OCI-LY3 (cell line): Measurements from ENCODE around the gene FAM50A.

Experiments used
- H2AFZ ChIP-seq: fragments of 200-600, 300-600 bp; shearing (Covaris generic); 2 replicates; pipeline ENCODE4 v1.6.0; 2014; ENCODE audit warnings: antibody characterized with exemption, low read depth, low read length
- H3K27ac ChIP-seq: fragments of 200-600, 300-600 bp; sonication (generic); 2 replicates; pipeline ENCODE4 v1.5.1; 2014; ENCODE audit warnings: mild to moderate bottlenecking, low read length, moderate library complexity, mixed read lengths
- H3K27me3 ChIP-seq: fragments of 200-600, 300-600 bp; sonication (generic); 2 replicates; pipeline ENCODE4 v1.6.1; 2014; ENCODE audit warnings: low read depth, low read length, mixed read lengths
- H3K36me3 ChIP-seq: fragments of 200-600, 300-600 bp; sonication (generic); replicated peaks from 2 replicates; pipeline ENCODE3; 2014; ENCODE audit warnings: low read depth, low read length, mixed read lengths
- H3K4me1 ChIP-seq: fragments of 300-600, 200-600 bp; sonication (generic); 2 replicates; pipeline ENCODE4 v1.6.1; 2014; ENCODE audit warnings: low read length, mixed read lengths
- H3K4me2 ChIP-seq: fragments of 200-600, 300-600 bp; sonication (generic); 2 replicates; pipeline ENCODE4 v1.6.1; 2014; ENCODE audit warnings: low read length, mixed read lengths
- H3K4me3 ChIP-seq: fragments of 300-600, 200-600 bp; sonication (generic); 2 replicates; pipeline ENCODE4 v1.5.1; 2014; ENCODE audit warnings: antibody characterized with exemption, mild to moderate bottlenecking, low read length, moderate library complexity
- H3K79me2 ChIP-seq: fragments of 300-600, 200-600 bp; shearing (Covaris generic); 2 replicates; pipeline ENCODE4 v1.6.1; 2014; ENCODE audit warnings: mild to moderate bottlenecking, low read length, mixed read lengths
- H3K9ac ChIP-seq: fragments of 300-600, 200-600 bp; shearing (Covaris generic); 2 replicates; pipeline ENCODE4 v1.6.0; 2014; ENCODE audit warnings: mild to moderate bottlenecking, low read length, moderate library complexity
- H3K9me3 ChIP-seq: fragments of 200-600, 300-600 bp; shearing (Covaris generic); 2 replicates; pipeline ENCODE4 v1.6.1; 2014; ENCODE audit warnings: low read length, mixed read lengths; ENCODE audit not compliant: insufficient read depth
- H4K20me1 ChIP-seq: fragments of 200-600, 300-600 bp; sonication (generic); 2 replicates; pipeline ENCODE4 v1.6.1; 2016; ENCODE audit warnings: low read length, mixed read lengths; ENCODE audit not compliant: insufficient read depth
- EZH2phosphoT487 ChIP-seq: fragments of 200-600 bp; shearing (Covaris generic); IDR thresholded peaks from 2 replicates; pipeline ENCODE4 v1.6.1; 2018; ENCODE audit warnings: antibody characterized with exemption, mixed run types, low read depth
- TF ChIP-seq, protein P1 (sequence below): fragments of 200-600, 300-600 bp; sonication (generic); IDR thresholded peaks from 2 replicates; pipeline ENCODE4 v1.5.1; 2014; ENCODE audit warnings: antibody characterized with exemption, low read length, low read depth

FAM50A gene

DNA sequence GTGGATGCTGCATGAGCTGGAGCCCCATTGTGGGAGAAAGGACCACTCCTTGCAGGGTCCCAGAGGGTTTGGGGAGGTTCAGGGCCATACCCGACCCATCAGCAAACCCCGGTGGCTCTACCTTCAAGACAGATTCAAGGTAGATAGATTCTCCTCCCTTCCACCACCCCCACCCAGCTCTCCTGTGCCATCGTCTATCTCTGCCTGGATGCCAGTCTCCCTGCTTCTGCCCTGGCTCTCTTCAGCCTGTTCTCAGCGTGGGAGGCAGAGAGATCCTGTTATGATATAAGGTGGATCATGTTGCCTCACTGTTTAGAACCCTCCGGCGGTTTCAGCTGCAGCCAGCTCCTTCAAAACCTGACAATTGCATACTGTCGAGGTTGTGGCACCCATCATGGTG is 29.7 kb downstream of the FAM50A start:
- Histone ChIP-seq H3K27me3 (no peaks in the 10 kb centered on the region), H3K36me3 (peaks cover 3% of the 10 kb centered on the region), H2AFZ (no peak overlapping the region), H3K4me3 (no peak overlapping the region), H3K27ac (no peak overlapping the region), H3K4me2 (no peak overlapping the region), H3K9me3 (no peaks in the 10 kb centered on the region), H4K20me1 (no peaks in the 10 kb centered on the region), H3K4me1 (peaks cover 3% of the 10 kb centered on the region; the same call in 1 of the 2 replicates), H3K79me2 (0 out of 2 replicates have a peak, but pooled peaks cover 2% of the 10 kb centered on the region), H3K9ac (no peak overlapping the region)
- TF ChIP-seq, protein P1, sequence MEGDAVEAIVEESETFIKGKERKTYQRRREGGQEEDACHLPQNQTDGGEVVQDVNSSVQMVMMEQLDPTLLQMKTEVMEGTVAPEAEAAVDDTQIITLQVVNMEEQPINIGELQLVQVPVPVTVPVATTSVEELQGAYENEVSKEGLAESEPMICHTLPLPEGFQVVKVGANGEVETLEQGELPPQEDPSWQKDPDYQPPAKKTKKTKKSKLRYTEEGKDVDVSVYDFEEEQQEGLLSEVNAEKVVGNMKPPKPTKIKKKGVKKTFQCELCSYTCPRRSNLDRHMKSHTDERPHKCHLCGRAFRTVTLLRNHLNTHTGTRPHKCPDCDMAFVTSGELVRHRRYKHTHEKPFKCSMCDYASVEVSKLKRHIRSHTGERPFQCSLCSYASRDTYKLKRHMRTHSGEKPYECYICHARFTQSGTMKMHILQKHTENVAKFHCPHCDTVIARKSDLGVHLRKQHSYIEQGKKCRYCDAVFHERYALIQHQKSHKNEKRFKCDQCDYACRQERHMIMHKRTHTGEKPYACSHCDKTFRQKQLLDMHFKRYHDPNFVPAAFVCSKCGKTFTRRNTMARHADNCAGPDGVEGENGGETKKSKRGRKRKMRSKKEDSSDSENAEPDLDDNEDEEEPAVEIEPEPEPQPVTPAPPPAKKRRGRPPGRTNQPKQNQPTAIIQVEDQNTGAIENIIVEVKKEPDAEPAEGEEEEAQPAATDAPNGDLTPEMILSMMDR: no peak
- no peak for TF ChIP-seq EZH2phosphoT487

DNA sequence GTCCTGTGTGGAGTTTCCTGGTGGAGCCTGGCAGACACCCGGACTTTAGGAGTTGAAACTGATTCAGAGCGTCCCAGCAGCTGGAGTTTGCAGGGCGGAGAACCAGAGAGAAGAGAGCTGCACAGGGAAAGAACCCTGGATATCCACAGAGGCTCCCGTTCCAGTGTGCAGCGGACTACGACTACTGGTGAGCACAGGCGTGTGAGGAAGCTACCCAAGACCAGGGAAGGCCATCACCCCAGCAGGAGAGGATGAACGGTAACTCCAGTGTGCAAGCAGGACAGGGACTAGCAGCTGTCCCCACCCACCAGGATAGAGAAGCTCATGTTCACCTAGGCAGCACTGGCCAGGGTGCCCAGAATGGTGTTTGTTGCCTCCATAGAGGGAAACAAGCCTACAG is 32.9 kb downstream of the FAM50A start:
- Histone ChIP-seq H4K20me1 (no peaks in the 10 kb centered on the region), H3K4me2 (no peak overlapping the region), H3K79me2 (0 out of 2 replicates have a peak, but pooled peaks cover 2% of the 10 kb centered on the region), H3K4me3 (no peak overlapping the region), H2AFZ (no peak overlapping the region), H3K36me3 (peaks cover 3% of the 10 kb centered on the region), H3K27me3 (no peaks in the 10 kb centered on the region), H3K4me1 (peaks cover 18% of the 10 kb centered on the region), H3K27ac (no peak overlapping the region), H3K9me3 (no peaks in the 10 kb centered on the region), H3K9ac (no peak overlapping the region)
- TF ChIP-seq EZH2phosphoT487: no peak
- TF ChIP-seq, protein P1: no peak

DNA sequence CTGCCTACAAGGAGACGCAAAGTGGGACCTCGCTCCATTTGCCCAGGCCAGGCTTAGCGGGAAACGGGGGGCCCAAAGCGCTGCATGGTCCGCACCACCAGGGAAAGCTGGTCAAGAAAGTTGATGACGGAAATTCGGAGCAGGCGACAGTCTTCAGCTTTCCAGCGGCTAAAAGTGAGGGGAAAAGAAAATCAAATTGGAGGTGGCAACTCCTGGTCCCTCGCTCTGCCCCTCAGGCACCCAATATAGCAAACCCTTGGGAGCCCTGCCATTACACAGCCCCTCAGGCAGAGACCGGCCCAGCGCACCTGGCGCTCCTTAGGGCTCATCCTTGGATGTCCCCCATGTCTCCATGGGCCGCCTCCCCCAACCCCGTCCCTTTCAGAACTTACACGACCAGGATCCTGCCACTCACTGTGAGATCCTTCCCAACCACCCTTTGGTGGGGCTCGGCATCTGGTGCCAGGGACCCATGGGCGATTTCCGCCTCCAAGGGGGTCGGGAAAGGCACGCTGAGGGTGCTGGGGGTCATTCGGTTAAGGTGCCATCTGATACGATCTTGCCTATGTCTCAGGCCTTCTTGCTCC is 34.0 kb downstream of the FAM50A start:
- no peak overlapping the region for H2AFZ ChIP-seq
- peaks cover 24% of the 10 kb centered on the region for H3K4me1 ChIP-seq
- peaks cover 3% of the 10 kb centered on the region for H3K36me3 ChIP-seq
- no peaks in the 10 kb centered on the region for H4K20me1 ChIP-seq
- 0 out of 2 replicates have a peak, but pooled peaks cover 2% of the 10 kb centered on the region for H3K79me2 ChIP-seq
- H3K27me3 ChIP-seq: no peaks in the 10 kb centered on the region
- H3K4me3 ChIP-seq: peak overlapping the region; percentile 95
- TF ChIP-seq EZH2phosphoT487: no peak
- TF ChIP-seq, protein P1: no peak
- peak overlapping the region; percentile 99 for H3K4me2 ChIP-seq
- H3K9me3 ChIP-seq: no peaks in the 10 kb centered on the region
- no peak overlapping the region for H3K27ac ChIP-seq
- peak overlapping the region; percentile 83 for H3K9ac ChIP-seq

DNA sequence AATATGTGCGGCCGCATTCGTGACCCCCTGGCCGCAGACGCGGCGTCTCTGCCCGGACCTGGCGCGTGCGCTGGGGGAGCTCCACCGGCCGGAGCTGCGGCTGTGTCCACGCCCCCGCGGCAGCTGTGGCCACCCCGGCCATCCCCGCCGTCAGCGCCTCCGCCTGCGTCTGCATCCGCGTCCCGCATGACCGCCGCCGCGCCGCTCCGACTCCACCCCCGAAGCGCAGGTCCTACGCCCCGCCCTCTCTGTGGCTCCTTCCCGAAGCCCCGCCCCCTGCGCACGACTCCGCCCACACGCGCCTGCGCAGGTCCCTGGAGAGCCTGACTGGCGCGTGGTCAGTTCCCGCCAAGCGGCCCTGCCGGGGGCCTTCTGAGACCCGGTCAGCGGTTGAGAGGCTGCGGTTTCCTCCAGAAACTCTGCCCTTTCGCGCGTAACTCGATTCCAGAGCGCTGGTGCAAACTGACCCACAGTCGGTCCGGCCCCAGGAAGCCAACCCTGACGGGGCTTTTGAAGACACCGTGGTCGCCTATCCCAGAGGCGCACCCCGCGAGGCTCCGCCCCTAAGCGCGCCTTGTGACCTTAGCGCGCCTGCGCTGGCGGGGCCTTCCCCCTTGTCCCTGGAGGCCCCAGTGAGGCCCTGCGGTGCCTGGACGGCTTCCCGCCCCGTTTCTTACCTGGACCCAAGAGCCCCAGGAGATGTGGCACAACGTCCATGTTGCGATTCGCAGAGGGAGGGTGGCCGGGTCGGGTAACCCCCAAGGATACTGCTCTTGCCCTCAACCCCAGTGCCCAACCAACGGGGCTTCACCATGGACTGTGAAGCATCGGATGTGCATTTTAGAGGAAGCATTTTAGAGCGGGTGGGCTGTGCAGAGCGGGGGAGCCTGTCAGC is 35.0 kb downstream of the FAM50A start, which contains the start of gene LAGE3:
Gene LAGE3, minus strand, starts transcription at position 554 of the 895 bp plus-strand sequence. Its CDS starts 366 bp downstream, at position 188.
- H3K79me2 ChIP-seq: 0 out of 2 replicates have a peak, but pooled peaks cover 2% of the 10 kb centered on the region
- H2AFZ ChIP-seq: peak within 1 kb of the TSS; percentile 87; the same call in 1 of the 2 replicates
- H3K4me1 ChIP-seq: peaks cover 24% of the 10 kb centered on the region
- peak within 1 kb of the TSS; percentile 83 for H3K9ac ChIP-seq
- no peaks in the 10 kb centered on the region for H3K9me3 ChIP-seq
- H4K20me1 ChIP-seq: no peaks in the 10 kb centered on the region
- peak within 1 kb of the TSS; percentile 95 for H3K4me3 ChIP-seq
- H3K36me3 ChIP-seq: peaks cover 4% of the 10 kb centered on the region
- H3K27me3 ChIP-seq: no peaks in the 10 kb centered on the region
- TF ChIP-seq EZH2phosphoT487: no peak
- TF ChIP-seq, protein P1: no peak
- H3K4me2 ChIP-seq: peak within 1 kb of the TSS; percentile 99
- H3K27ac ChIP-seq: peak within 1 kb of the TSS; percentile 87
